Esophagus (tissue), 2 donors: ENCODE data around the gene SLC7A7. TPM values are rescaled to one million over a fixed set of nuclear protein-coding genes. Genes with fewer than 3 reads are reported as not detected.

Source experiments
- H3K27ac ChIP-seq, 2 donors: one replicate each; pipeline ENCODE4 v1.5.1; 2013; ENCODE audit warnings: low read depth in 2 of 2, mild to moderate bottlenecking in 2 of 2, inconsistent platforms in 1 of 2, low read length in 1 of 2, moderate library complexity in 1 of 2
- H3K27me3 ChIP-seq, 2 donors: one replicate each; pipeline ENCODE4 v1.6.1; 2013; ENCODE audit warnings: low read length in 2 of 2, control low read depth in 1 of 2, mild to moderate bottlenecking in 1 of 2; ENCODE audit not compliant: insufficient read depth in 2 of 2, control insufficient read depth in 1 of 2
- H3K36me3 ChIP-seq, 2 donors: one replicate each; pipeline ENCODE4 v1.6.1; 2013; ENCODE audit warnings: low read length in 1 of 2; ENCODE audit not compliant: control insufficient read depth in 2 of 2, insufficient read depth in 2 of 2
- H3K4me1 ChIP-seq, 2 donors: one replicate each; pipeline ENCODE4 v1.6.1; 2013; ENCODE audit warnings: low read length in 1 of 2; ENCODE audit not compliant: control insufficient read depth in 2 of 2, insufficient read depth in 2 of 2
- H3K4me3 ChIP-seq, 2 donors: one replicate each; pipeline ENCODE4 v1.5.1; 2013; ENCODE audit warnings: low read length in 2 of 2, mild to moderate bottlenecking in 2 of 2, low read depth in 1 of 2, moderate library complexity in 1 of 2
- H3K9me3 ChIP-seq, 2 donors: one replicate each; pipeline ENCODE4 v1.6.1; 2013; ENCODE audit warnings: mild to moderate bottlenecking in 2 of 2, low read depth in 1 of 2, low read length in 1 of 2, moderate library complexity in 1 of 2; ENCODE audit not compliant: control insufficient read depth in 2 of 2, insufficient read depth in 1 of 2
- WGBS, 2 donors: extraction: QIAGEN DNeasy Blood & Tissue Kit; methylation state at CpG; one replicate each; pipeline ENCODE4 v1.1.7; 2013; 5-methylcytosine and 5-hydroxymethylcytosine counted together
- polyA plus RNA-seq, 2 donors: library from polyadenylated mRNA; stranded (reverse); fragments of 200-250 nt; gene quantifications; one replicate each; pipeline ENCODE4 v1.2.3, GENCODE V29; 2013
- donor health status: healthy with polysubstance abuse.
- donor health status: Bipolar disorder and iron deficiency.

Gene SLC7A7
- polyA plus RNA-seq, 2 donors = 0.98 to 1.5 TPM

GRCh38 chr14:22844221-22845102 is 29.2 kb upstream of the SLC7A7 start:
- Histone ChIP-seq H3K9me3 (no peaks in the 10 kb centered on the region), H3K4me3 (no peak overlapping the region), H3K27me3 (no peaks in the 10 kb centered on the region), H3K4me1 (peaks cover 9 to 34% of the 10 kb centered on the region in 2 donors), H3K27ac (peak overlapping the region in 1 of 2 donors; percentile 37), H3K36me3 (peaks cover 16 to 54% of the 10 kb centered on the region in 2 donors)
- WGBS, 2 donors = 88 to 91% methylated on average over 22 of the region's 22 CpGs

DNA sequence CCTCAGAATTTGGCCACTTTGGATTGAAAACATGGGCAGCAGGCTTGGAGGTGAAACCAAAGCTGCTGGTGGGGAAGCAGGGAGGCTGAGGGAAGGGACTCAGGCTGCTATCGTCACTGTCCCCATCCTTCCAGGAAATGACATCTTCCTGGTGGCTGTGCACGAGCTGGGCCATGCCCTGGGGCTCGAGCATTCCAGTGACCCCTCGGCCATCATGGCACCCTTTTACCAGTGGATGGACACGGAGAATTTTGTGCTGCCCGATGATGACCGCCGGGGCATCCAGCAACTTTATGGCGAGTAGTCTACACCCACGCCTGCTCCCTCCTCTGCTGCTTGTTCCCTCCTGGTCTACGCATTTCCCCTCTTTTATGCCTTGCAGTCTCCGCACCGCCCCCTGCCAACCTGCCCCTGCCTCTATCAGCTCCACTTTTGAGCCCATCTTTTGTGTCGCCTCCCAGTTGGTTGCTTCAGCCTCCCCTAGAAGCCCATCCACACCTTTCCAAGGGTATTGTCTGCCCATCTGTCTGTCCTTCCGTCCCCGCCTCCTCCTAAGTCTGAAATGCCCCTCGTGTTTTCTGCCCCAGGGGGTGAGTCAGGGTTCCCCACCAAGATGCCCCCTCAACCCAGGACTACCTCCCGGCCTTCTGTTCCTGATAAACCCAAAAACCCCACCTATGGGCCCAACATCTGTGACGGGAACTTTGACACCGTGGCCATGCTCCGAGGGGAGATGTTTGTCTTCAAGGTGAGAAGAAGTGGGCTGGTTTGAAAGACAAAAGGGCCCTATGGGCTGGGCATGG is 28.1 kb upstream of the SLC7A7 start:
- no peak overlapping the region for H3K27ac ChIP-seq
- H3K9me3 ChIP-seq = no peaks in the 10 kb centered on the region
- H3K4me3 ChIP-seq = no peak overlapping the region
- WGBS, 2 donors = 82 to 84% methylated on average over 21 of the region's 21 CpGs
- H3K4me1 ChIP-seq = peaks cover 9 to 31% of the 10 kb centered on the region in 2 donors
- H3K27me3 ChIP-seq = no peaks in the 10 kb centered on the region
- H3K36me3 ChIP-seq = peaks cover 16 to 54% of the 10 kb centered on the region in 2 donors

DNA sequence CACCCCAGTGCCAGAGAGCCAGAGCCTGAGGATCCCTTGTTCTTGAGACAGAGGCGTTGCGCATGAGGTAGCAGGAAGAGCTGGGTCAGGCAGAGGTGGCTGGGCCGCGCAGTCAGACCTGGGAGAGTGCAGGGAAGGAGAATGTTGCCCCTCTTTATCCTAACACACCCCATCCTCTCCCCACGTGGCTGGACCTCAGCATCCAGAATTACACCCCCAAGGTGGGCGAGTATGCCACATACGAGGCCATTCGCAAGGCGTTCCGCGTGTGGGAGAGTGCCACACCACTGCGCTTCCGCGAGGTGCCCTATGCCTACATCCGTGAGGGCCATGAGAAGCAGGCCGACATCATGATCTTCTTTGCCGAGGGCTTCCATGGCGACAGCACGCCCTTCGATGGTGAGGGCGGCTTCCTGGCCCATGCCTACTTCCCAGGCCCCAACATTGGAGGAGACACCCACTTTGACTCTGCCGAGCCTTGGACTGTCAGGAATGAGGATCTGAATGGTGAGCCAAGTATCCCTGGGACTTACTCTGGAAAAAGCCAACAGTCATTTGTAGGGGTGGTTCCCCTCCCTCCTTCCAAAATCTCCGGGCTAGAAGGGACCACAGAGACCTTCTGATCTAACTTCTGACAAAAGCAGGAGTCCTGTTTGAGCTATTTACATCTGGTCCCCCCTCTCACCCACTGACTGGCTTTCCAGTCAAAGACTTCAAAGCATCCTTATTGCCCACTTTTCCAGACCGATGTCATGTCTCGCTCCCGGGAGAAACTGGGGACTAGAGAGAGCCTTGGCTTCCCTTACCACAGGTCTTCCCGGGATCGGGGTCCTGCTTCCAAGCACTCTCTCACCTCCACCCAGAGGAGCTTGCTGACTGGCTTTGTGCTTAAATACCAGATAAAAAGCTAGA is 27.2 kb upstream of the SLC7A7 start:
- H3K27me3 ChIP-seq = no peaks in the 10 kb centered on the region
- H3K36me3 ChIP-seq = peaks cover 16 to 54% of the 10 kb centered on the region in 2 donors
- H3K27ac ChIP-seq = peak overlapping the region in 1 of 2 donors; percentile 13
- H3K4me1 ChIP-seq = peaks cover 9 to 24% of the 10 kb centered on the region in 2 donors
- no peak overlapping the region for H3K4me3 ChIP-seq
- H3K9me3 ChIP-seq = no peaks in the 10 kb centered on the region
- 86 to 90% methylated on average over 28 of the region's 28 CpGs for WGBS, 2 donors

- Histone ChIP-seq H3K27ac (no peak overlapping the region), H3K36me3 (peaks cover 16 to 51% of the 10 kb centered on the region in 2 donors)
Observed at GRCh38 chr14:22841769-22842168, 26.5 kb upstream of the SLC7A7 start.

GRCh38 chr14:22841311-22841710 is 26.1 kb upstream of the SLC7A7 start:
- peaks cover 5 to 19% of the 10 kb centered on the region in 2 donors for H3K4me1 ChIP-seq
- H3K4me3 ChIP-seq = no peak overlapping the region
- WGBS, 2 donors = 92 to 97% methylated on average over 9 of the region's 9 CpGs
- peaks cover 16 to 47% of the 10 kb centered on the region in 2 donors for H3K36me3 ChIP-seq
- H3K27ac ChIP-seq = peak overlapping the region in 1 of 2 donors; percentile 8
- no peaks in the 10 kb centered on the region for H3K9me3 ChIP-seq
- no peaks in the 10 kb centered on the region for H3K27me3 ChIP-seq

More at GRCh38 chr14:22841769-22842168, 26.5 kb upstream of the SLC7A7 start:
- Histone ChIP-seq H3K4me1 (peaks cover 6 to 21% of the 10 kb centered on the region in 2 donors), H3K9me3 (no peaks in the 10 kb centered on the region), H3K27me3 (no peaks in the 10 kb centered on the region), H3K4me3 (no peak overlapping the region)
- WGBS, 2 donors = 90 to 91% methylated on average over 8 of the region's 8 CpGs

GRCh38 chr14:22839159-22839779 is 24.0 kb upstream of the SLC7A7 start:
- H3K27me3 ChIP-seq = no peaks in the 10 kb centered on the region
- H3K4me1 ChIP-seq = peaks cover 0 to 14% of the 10 kb centered on the region in 2 donors
- H3K9me3 ChIP-seq = no peaks in the 10 kb centered on the region
- peaks cover 10 to 26% of the 10 kb centered on the region in 2 donors for H3K36me3 ChIP-seq
- H3K4me3 ChIP-seq = peak overlapping the region; percentile 83 to 95
- 28 to 40% methylated on average over 6 of the region's 6 CpGs for WGBS, 2 donors
- peak overlapping the region; percentile 98 to 99 for H3K27ac ChIP-seq

GRCh38 chr14:22838631-22839041 is 23.4 kb upstream of the SLC7A7 start:
- peaks cover 0 to 14% of the 10 kb centered on the region in 2 donors for H3K4me1 ChIP-seq
- peak overlapping the region; percentile 83 to 95 for H3K4me3 ChIP-seq
- 13 to 20% methylated on average over 6 of the region's 6 CpGs for WGBS, 2 donors
- peak overlapping the region; percentile 98 to 99 for H3K27ac ChIP-seq
- no peaks in the 10 kb centered on the region for H3K9me3 ChIP-seq
- H3K36me3 ChIP-seq = peaks cover 10 to 28% of the 10 kb centered on the region in 2 donors
- no peaks in the 10 kb centered on the region for H3K27me3 ChIP-seq

GRCh38 chr14:22837750-22838538 is 22.7 kb upstream of the SLC7A7 start:
- no peaks in the 10 kb centered on the region for H3K27me3 ChIP-seq
- H3K4me3 ChIP-seq = peak overlapping the region; percentile 83 to 95
- H3K4me1 ChIP-seq = peaks cover 0 to 14% of the 10 kb centered on the region in 2 donors
- H3K36me3 ChIP-seq = peaks cover 7 to 22% of the 10 kb centered on the region in 2 donors
- H3K9me3 ChIP-seq = no peaks in the 10 kb centered on the region
- peak overlapping the region; percentile 98 to 99 for H3K27ac ChIP-seq
- 13 to 16% methylated on average over 25 of the region's 25 CpGs for WGBS, 2 donors
